A204.1 (cell line): Measurements from ENCODE around the gene RABEP2.
"Not testable (repeated sequence)": the region's sequence is repeated elsewhere in the genome, so short reads cannot be mapped to it uniquely, and the experiment has no call there.

ENCODE experiments used
- FAIRE-seq: peaks from 2 replicates; lab custom pipeline; 2012; peaks lifted over from hg19 to GRCh38; lab: Jason Lieb, UNC

RABEP2 gene

GRCh38 chr16:28903344-28904042 lies 21.5 kb downstream of the RABEP2 start:
- FAIRE-seq = no peak

DNA sequence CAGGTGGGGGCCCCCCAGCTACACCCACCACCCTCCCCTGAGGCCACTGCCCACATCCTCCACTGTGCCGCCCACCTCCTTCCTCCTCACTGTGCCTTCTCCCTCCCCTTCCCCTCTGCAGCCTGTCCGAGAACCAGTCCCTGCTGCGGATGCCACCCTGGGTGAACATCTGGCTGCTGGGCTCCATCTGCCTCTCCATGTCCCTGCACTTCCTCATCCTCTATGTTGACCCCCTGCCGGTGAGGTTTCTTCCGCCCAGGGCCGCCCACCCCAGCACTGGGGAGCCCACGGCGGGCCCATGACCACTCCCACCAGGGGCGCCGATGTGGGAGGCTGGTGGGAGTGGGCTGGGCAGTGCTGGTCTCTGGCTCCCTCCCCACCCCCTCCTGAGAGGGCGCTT lies 22.1 kb downstream of the RABEP2 start:
- no peak for FAIRE-seq

DNA sequence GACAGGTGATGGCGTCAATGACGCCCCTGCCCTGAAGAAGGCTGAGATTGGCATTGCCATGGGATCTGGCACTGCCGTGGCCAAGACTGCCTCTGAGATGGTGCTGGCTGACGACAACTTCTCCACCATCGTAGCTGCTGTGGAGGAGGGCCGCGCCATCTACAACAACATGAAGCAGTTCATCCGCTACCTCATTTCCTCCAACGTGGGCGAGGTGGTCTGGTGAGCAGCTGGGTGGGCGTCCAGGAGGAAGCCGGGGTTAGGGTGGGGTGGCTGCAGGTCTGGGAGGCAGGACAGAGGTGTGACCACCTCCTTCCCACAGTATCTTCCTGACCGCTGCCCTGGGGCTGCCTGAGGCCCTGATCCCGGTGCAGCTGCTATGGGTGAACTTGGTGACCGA lies 23.2 kb downstream of the RABEP2 start:
- FAIRE-seq = no peak

- FAIRE-seq = no peak
Measured at GRCh38 chr16:28900601-28901000, 24.4 kb downstream of the RABEP2 start.

DNA sequence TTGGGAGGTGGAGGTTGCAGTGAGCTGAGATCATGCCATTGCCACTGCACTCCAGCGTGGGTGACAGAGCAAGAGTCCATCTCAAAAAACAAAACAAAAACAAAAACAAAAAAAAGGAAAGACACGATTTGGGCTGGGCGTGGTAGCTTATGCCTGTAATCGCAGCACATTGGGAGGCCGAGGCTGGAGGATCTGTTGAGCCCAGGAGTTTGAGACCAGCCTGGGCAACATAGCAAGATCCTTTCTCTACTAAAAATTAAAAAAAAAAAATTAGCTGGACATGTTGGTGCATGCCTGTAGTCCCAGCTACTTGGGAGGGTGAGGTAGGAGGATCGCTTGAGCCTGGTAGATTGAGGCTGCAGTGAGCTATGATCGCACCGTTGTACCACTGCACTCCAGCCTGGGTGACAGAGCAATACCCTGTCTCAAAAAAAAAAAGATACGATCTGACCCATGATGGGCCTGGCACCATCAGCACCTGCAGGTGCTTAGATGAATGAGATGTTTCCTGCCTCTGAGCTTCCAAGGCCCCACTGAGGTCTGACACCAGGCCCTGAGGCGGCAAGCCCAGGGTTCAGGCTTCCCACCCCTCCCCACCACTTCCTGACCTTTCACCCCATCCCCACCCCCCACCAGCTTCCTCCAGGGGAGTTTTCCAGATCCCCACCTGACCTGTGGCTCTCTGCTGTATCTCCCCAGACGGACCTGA lies 25.0 kb downstream of the RABEP2 start:
- no peak for FAIRE-seq

DNA sequence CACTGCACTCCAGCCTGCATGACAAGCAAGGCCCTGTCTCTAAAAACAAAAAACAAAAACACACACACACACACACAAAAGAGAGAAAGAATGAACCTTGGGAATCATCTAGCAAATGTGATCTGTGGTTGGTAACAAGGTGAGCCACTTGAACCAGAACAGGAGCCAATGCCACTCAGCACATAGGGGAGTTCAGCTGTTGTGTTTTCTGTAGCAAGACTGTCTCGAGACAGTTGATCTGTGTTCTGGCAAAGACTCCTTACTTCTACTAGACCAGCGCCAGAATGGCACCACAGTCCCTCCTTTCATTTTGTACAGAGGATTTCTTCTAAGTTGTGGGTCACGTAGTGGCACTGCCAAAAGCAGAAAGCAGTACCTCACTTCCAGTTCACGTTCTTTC lies 26.1 kb downstream of the RABEP2 start:
- FAIRE-seq = no peak

GRCh38 chr16:28898266-28898665 lies 26.8 kb downstream of the RABEP2 start:
- no peak for FAIRE-seq

GRCh38 chr16:28897826-28898225 lies 27.2 kb downstream of the RABEP2 start:
- no peak for FAIRE-seq

GRCh38 chr16:28895609-28896008 lies 29.4 kb downstream of the RABEP2 start:
- FAIRE-seq = no peak

DNA sequence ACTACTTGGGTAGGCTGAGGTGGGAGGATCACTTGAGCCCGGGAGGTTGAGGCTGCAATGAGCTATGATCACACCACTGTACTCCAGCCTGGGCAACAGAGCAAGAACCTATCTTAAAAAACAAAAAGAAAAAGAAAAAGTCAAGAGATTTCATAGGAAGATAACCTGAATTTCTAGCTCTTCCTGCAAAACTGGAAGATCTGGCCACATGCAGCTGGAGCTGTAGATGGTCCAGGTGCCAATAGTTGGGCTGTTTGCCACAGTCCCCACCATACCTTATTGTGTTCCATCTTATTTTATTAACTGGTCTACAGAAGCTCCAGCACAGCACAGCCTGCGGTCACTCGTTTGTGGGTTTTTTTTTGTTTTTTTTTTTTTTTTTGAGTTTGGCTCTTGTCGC lies 31.7 kb downstream of the RABEP2 start:
- FAIRE-seq = no peak

GRCh38 chr16:28891964-28892890 lies 32.8 kb downstream of the RABEP2 start:
- FAIRE-seq = no peak

GRCh38 chr16:28890355-28890754 lies 34.7 kb downstream of the RABEP2 start:
- FAIRE-seq = not testable (repeated sequence)

DNA sequence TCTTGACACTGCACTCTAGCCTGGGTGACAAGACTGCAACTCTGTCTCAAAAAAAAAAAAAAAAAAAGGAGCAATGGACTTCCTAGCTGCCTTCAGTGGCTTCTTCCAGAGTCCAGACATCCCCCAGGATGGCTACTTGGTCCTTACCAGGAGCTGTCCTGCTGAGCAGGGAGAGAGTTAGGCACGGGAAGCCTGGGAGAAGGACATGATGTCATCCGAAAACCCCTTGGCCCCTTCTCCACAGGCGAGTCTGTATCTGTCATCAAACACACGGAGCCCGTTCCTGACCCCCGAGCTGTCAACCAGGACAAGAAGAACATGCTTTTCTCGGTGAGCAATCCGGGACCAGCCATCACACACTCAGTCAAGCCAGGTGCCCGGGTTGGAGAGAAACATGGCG lies 38.1 kb downstream of the RABEP2 start:
- no peak for FAIRE-seq

GRCh38 chr16:28884045-28884444 lies 41.0 kb downstream of the RABEP2 start:
- FAIRE-seq = no peak

DNA sequence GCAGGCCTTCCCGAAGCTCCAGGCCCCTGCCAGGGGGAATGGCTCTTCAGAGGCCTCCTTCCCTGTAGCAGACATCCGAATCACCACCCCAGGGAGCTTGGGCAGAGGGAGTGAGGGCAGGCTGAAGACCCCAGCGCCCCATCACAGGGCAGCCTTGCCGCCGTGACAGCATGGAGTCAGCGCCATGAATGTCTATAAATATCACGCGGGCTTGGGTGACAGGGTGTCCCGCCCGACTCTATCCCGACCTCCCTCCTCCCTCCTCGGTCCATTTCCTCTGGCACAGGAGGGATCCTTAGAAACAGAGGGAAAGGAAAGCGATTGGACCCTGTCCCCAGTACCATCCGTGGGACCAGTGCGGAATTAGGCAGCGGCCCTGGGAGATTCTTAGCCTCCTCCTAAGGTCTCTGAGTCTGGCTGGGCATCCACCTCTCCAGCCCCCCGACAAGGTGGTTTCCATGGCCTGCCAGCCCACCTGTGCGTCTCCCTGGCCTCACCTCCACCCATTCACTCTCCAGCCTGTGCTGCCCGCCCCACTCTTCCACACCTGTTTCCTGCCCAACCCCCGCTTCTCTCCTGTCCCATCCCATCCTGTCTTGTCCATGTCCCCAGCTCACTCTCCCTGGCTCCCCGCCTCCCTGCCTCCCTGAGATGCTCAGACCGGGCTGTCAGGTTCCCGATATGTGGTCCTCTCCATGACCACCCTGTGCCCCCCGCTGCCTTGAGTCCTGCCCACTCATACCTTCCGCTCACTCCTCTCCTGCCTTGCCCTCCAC lies 41.6 kb downstream of the RABEP2 start:
- FAIRE-seq = no peak

DNA sequence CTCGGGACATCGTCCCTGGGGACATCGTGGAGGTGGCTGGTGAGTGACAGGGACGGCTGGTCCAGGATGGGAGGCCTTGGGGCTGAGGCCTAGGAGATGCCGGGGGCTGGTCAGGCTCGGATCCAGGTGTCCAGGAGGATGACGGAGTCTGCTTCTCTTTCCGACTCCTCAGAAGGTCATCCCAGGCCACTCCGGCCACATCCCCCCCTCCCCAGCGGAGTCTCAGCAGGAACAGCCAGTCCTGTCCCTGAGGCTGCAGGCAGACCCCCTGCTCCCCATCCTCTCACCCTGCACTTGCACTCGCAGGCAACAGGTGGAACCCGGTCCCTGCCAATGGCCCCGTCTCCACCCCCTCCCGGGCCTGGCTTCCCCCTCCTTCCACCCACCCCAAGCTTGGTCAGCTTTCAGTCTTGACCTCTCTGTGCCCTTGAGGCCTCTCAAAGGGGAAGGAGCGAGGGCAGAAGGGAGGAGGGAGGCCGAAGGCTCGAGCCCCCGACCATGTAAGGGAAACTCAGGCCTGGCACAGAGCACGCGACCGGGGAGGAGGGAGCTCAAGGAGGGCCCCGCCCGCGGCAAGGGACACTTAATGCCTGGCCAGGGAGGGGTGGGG lies 42.4 kb downstream of the RABEP2 start:
- FAIRE-seq = no peak

DNA sequence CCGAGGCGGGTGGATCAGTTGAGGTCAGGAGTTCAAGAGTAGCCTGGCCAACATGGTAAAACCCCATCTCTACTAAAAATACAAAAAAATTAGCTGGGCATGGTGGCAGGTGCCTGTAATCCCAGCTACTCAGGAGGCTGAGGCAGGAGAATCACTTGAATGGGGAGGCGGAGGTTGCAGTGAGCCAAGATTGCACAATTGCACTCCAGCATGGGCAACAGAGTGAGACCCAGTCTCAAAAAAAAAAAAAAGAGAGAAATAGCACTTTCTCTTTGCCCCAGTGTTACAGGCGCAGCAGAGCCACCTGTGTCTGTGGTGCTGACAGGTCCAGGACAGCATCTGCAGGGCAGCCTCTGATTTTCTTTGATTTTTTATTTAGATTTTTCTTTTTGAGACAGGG lies 43.5 kb downstream of the RABEP2 start:
- not testable (repeated sequence) for FAIRE-seq

- FAIRE-seq = no peak
Measured at GRCh38 chr16:28880955-28881354, 44.1 kb downstream of the RABEP2 start.

DNA sequence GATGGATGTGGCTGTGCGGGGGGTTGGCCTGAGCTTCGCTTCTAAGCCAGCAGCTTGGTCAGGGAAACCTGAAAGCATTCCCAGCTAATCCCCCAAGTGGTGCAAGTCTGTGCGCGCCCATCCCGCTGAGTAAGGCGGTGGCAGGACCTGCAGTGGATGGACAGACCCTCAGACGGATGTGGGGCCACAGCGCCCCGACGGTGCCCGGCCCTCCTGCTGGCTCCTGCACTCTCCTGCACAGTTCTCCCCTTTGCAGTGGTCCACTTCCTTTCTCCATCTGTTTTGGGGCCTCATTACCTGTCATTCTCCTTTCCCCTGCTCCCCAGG lies 44.5 kb downstream of the RABEP2 start:
- FAIRE-seq = no peak

- FAIRE-seq = no peak
Measured at GRCh38 chr16:28879841-28880588, 45.0 kb downstream of the RABEP2 start.

DNA sequence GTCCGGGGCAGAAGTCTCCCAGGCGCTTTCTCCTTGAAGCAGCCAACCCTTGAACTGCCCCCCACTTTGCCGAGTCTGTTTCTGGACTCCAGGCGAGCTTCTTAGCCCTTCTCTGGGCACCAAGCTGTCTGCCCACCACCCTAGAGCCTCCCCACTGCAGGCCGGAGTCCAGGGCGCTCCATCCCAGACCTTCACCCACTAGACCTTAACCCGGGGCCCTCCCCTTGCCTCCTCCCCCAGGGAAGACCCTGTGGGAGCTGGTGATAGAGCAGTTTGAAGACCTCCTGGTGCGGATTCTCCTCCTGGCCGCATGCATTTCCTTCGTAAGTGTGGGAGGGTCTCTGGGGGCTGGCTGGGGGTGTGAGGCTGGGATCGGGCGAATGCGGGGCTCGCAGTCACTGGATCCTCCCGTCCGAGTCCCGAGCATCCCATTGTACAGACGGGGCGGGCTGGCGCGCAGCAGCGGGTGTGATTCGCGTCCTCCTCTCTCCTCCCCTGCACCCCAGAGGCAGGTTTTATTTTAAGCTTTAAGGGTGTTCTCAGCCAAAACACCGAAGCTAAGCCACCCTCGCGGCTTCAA lies 45.7 kb downstream of the RABEP2 start:
- FAIRE-seq = no peak
